ACC112 (cell line): Measurements from ENCODE around the gene PARVG.
"Not testable (repeated sequence)": the region's sequence is repeated elsewhere in the genome, so short reads cannot be mapped to it uniquely, and the experiment has no call there.

ENCODE experiments used
- H2AFZ ChIP-seq: fragments of 200-600 bp; sonication (generic); one replicate; pipeline ENCODE4 v1.6.0; 2017; ENCODE audit warnings: antibody characterized with exemption, low read length; ENCODE audit not compliant: unreplicated experiment
- H3K27ac ChIP-seq: fragments of 200-600 bp; sonication (generic); 2 replicates; pipeline ENCODE4 v1.5.1; 2014; ENCODE audit warnings: low read depth, mild to moderate bottlenecking, antibody characterized with exemption, low read length, moderate library complexity
- H3K27me3 ChIP-seq: fragments of 200-600 bp; sonication (generic); 2 replicates; pipeline ENCODE4 v1.6.1; 2014; ENCODE audit warnings: mild to moderate bottlenecking, antibody characterized with exemption, low read length, moderate library complexity, mixed read lengths; ENCODE audit not compliant: insufficient read depth
- H3K36me3 ChIP-seq: fragments of 200-600 bp; sonication (generic); 2 replicates; pipeline ENCODE4 v1.6.1; 2016; ENCODE audit warnings: mild to moderate bottlenecking, antibody characterized with exemption, low read length, moderate library complexity, mixed read lengths; ENCODE audit not compliant: insufficient read depth
- H3K4me1 ChIP-seq: fragments of 200-600 bp; sonication (generic); one replicate; pipeline ENCODE4 v1.6.1; 2016; ENCODE audit warnings: low read length, mixed read lengths; ENCODE audit not compliant: insufficient read depth, unreplicated experiment, control insufficient read depth
- H3K4me3 ChIP-seq: fragments of 200-600 bp; sonication (generic); 2 replicates; pipeline ENCODE4 v1.5.1; 2014; ENCODE audit warnings: mild to moderate bottlenecking, low read depth, low read length
- H3K79me2 ChIP-seq: fragments of 200-600 bp; sonication (generic); one replicate; pipeline ENCODE4 v1.6.0; 2016; ENCODE audit warnings: low read length; ENCODE audit not compliant: control insufficient read depth, unreplicated experiment, insufficient read depth

The PARVG gene

GRCh38 chr22:44221710-44222475 lies 41.2 kb downstream of the PARVG start:
- Histone ChIP-seq H3K4me1 (no peaks in the 10 kb centered on the region), H3K27me3 (no peaks in the 10 kb centered on the region)

GRCh38 chr22:44224166-44224565 lies 43.4 kb downstream of the PARVG start:
- no peaks in the 10 kb centered on the region for H3K79me2 ChIP-seq
- no peaks in the 10 kb centered on the region for H3K27me3 ChIP-seq
- no peak overlapping the region for H3K4me3 ChIP-seq
- no peak overlapping the region for H3K27ac ChIP-seq
- H3K36me3 ChIP-seq = no peaks in the 10 kb centered on the region
- no peaks in the 10 kb centered on the region for H3K4me1 ChIP-seq
- no peak overlapping the region for H2AFZ ChIP-seq

More at GRCh38 chr22:44221710-44222475, 41.2 kb downstream of the PARVG start:
- no peaks in the 10 kb centered on the region for H3K79me2 ChIP-seq
- H3K4me3 ChIP-seq = no peak overlapping the region
- H2AFZ ChIP-seq = no peak overlapping the region
- H3K36me3 ChIP-seq = no peaks in the 10 kb centered on the region
- H3K27ac ChIP-seq = no peak overlapping the region

DNA sequence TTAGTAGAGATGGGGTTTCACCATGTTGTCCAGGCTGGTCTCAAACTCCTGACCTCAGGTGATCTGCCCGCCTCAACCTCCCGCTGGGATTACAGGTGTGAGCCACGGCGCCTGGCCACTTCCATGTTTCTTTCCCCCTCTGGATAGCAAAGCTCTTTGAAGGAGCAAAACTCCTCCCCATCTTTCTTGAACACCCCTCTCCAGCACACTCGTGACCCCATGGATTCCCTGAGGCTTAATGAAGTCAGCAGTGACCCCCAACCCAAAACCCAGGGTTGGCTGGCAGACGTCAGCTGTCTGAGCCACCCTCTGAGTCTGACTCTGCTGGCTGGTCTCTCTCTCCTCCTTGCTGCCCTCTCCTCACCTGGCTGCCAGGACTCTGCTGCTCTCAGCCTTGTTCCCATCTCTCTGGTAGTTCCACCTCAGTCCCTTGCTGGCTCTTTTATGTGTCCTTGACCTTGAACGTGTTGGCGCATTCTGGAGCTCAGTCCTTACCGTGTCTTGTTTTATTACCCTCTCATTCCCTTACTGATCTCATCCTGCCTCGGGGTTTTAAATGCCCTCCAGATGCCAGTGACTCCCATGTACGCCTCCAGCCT lies 44.5 kb downstream of the PARVG start:
- H3K36me3 ChIP-seq = no peaks in the 10 kb centered on the region
- H3K79me2 ChIP-seq = no peaks in the 10 kb centered on the region
- no peaks in the 10 kb centered on the region for H3K4me1 ChIP-seq
- no peak overlapping the region for H3K4me3 ChIP-seq
- no peaks in the 10 kb centered on the region for H3K27me3 ChIP-seq
- no peak overlapping the region for H2AFZ ChIP-seq
- no peak overlapping the region for H3K27ac ChIP-seq

DNA sequence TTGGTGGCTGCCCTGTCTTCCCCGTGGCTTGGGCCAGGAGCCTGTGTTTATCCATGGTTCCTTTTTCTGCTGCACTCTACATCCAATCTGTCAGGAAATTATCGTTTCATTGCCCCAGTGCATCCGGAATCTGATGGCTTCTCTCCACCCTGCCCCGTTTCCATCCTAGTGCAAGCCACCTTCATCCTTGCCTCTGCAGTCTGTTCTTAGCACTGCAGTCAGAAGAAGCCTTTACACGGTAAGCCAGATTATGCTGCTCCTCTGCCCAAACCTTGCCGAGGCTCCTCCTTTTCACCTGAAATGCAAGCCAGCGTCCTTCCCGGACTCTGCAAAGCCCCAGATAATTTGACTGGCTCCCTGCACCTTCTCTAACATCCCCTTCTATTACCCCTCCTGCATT lies 45.1 kb downstream of the PARVG start:
- Histone ChIP-seq H3K79me2 (no peaks in the 10 kb centered on the region), H3K36me3 (no peaks in the 10 kb centered on the region), H2AFZ (no peak overlapping the region), H3K4me1 (no peaks in the 10 kb centered on the region), H3K27ac (no peak overlapping the region), H3K27me3 (no peaks in the 10 kb centered on the region), H3K4me3 (no peak overlapping the region)

DNA sequence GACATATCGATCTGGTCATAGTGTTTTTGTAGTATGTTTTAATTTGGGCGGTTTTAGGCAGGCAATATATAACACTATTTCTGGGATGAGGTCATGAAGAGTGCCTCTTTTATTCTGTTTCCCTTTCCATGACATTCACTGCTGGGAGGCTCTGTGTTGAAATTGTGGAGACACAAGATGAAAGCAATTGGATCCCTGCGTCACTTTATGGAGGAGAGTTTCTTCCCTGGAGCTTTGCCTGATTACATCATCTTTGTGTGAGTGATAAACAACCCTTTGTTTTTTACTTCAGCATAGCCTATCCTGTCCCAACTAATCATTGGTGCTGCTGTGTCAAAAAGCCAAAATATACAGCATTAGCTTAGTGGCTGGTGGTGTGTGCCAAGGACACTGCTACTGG lies 48.6 kb downstream of the PARVG start:
- H3K4me3 ChIP-seq = no peak overlapping the region
- H3K79me2 ChIP-seq = no peaks in the 10 kb centered on the region
- H3K27me3 ChIP-seq = no peaks in the 10 kb centered on the region
- no peaks in the 10 kb centered on the region for H3K4me1 ChIP-seq
- no peak overlapping the region for H2AFZ ChIP-seq
- no peaks in the 10 kb centered on the region for H3K36me3 ChIP-seq
- no peak overlapping the region for H3K27ac ChIP-seq

GRCh38 chr22:44229809-44230208 lies 49.1 kb downstream of the PARVG start:
- H3K27ac ChIP-seq = no peak overlapping the region

DNA sequence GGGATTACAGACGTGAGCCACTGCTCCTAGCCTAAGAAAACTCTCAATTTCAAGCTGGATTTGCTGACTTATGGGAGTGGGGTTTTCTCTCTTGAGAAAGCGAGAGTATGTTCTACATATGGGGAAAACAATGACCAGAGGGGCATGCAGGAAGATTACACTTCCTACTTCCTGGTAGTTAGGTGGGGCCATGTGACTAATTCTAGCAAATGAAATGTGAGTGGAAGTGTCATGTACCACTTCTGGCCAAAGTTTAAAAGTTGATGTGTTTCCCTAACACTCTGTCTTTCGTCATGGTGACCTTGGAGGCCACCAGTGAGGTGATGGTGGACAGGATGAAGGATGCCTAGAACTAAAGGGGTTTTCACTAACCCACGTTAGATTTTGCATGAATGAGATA lies 50.5 kb downstream of the PARVG start:
- no peak overlapping the region for H3K4me3 ChIP-seq
- H3K36me3 ChIP-seq = no peaks in the 10 kb centered on the region
- H2AFZ ChIP-seq = no peak overlapping the region
- no peaks in the 10 kb centered on the region for H3K79me2 ChIP-seq
- no peaks in the 10 kb centered on the region for H3K27me3 ChIP-seq
- H3K4me1 ChIP-seq = no peaks in the 10 kb centered on the region
- no peak overlapping the region for H3K27ac ChIP-seq

More at GRCh38 chr22:44229809-44230208, 49.1 kb downstream of the PARVG start:
- H3K36me3 ChIP-seq = no peaks in the 10 kb centered on the region
- no peaks in the 10 kb centered on the region for H3K79me2 ChIP-seq
- H3K4me1 ChIP-seq = no peaks in the 10 kb centered on the region
- H2AFZ ChIP-seq = no peak overlapping the region
- H3K4me3 ChIP-seq = no peak overlapping the region
- H3K27me3 ChIP-seq = no peaks in the 10 kb centered on the region

- not testable (repeated sequence) for H3K79me2 ChIP-seq, H3K27me3 ChIP-seq, H3K36me3 ChIP-seq, H2AFZ ChIP-seq, H3K4me1 ChIP-seq, H3K27ac ChIP-seq, H3K4me3 ChIP-seq
Measured at GRCh38 chr22:44234372-44234771, 53.6 kb downstream of the PARVG start.

DNA sequence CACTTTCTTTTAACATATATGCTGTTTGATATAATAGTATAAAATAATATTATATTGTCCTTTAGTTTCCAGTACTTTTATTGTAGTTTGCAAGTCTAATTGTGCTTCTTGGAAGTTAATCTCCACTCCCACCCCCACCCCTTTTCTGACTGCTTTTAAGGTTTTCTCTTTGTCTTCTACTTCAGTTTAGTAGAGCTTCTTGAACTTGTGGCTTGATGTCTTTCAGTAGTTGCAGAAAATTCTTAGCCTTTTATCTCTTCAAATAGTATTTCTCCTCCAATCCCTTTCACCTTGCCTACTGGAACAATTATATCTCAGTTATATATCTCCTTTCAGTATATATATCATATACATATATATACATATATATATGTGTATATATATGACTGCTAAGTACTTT lies 56.6 kb downstream of the PARVG start:
- no peaks in the 10 kb centered on the region for H3K36me3 ChIP-seq
- no peak overlapping the region for H3K4me3 ChIP-seq
- no peak overlapping the region for H2AFZ ChIP-seq
- H3K27me3 ChIP-seq = no peaks in the 10 kb centered on the region
- H3K4me1 ChIP-seq = no peaks in the 10 kb centered on the region
- H3K27ac ChIP-seq = no peak overlapping the region
- H3K79me2 ChIP-seq = no peaks in the 10 kb centered on the region

DNA sequence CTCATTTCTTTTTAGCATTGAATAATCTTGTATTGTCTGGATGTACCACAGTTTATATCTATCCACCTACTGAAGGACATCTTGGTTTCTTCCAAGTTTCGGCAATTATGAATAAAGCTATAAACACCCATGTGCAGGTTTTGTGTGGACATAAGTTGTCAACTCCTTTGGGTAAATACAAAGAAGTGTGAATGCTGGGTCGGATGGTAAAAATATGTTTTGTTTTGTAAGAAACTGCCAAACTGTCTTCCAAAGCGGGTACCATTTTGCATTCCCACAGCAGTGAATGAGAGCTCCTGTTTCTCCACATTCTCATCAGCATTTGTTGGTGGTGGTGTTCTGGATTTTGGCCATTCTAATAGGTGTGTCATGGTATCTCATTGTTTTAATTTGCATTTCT lies 60.4 kb downstream of the PARVG start:
- not testable (repeated sequence) for H3K27me3 ChIP-seq, H3K79me2 ChIP-seq, H3K36me3 ChIP-seq

More for the DNA sequence above, 60.4 kb downstream of the PARVG start:
- not testable (repeated sequence) for H3K27ac ChIP-seq, H2AFZ ChIP-seq, H3K4me3 ChIP-seq, H3K4me1 ChIP-seq
